Panc1 (cell line): ENCODE measurements around the gene REC114. TPM values are rescaled to one million over a fixed set of nuclear protein-coding genes. Genes with fewer than 3 reads are reported as not detected.

Experiments
- ATAC-seq: fragments of 200-7000 bp; cut with Tn5 transposase; 2 replicates; pipeline ENCODE4 v1.9.1; 2020; ENCODE audit warnings: mild to moderate bottlenecking, moderate library complexity
- BruUV-seq: library from RNA; stranded (reverse); fragments of 400-500 nt; replicated peaks from 2 replicates; lab custom pipeline; 2021; lab: Mats Ljungman, UMichigan
- CTCF ChIA-PET: fragments of 300-600 bp; sonication (Branson Sonifier 250); formaldehyde crosslinking; loops from one replicate; lab custom pipeline; 2022; ENCODE audit warnings: antibody characterized with exemption; lab: Charles Lee
- POLR2A ChIA-PET: fragments of 300-600 bp; sonication (Branson Sonifier 250); formaldehyde crosslinking; loops from one replicate; lab custom pipeline; 2022; ENCODE audit warnings: antibody characterized with exemption; lab: Charles Lee
- DNase-seq: peaks from one replicate; pipeline ENCODE4 v3.0.0-alpha.2; 2010; ENCODE audit warnings: low read depth, low spot score
- H3K27ac ChIP-seq: 2 replicates; pipeline ENCODE4 v1.5.1; 2011; ENCODE audit warnings: mild to moderate bottlenecking, low read length, inconsistent platforms
- H3K27me3 ChIP-seq: fragments of 200-500 bp; sonication (Bioruptor generic); 2 replicates; pipeline ENCODE4 v1.6.0; 2014; ENCODE audit warnings: low read length, inconsistent platforms; ENCODE audit not compliant: control insufficient read depth, insufficient read depth
- H3K36me3 ChIP-seq: fragments of 200-500 bp; sonication (Bioruptor generic); 2 replicates; pipeline ENCODE4 v1.5.1; 2014; ENCODE audit warnings: inconsistent platforms, mild to moderate bottlenecking, low read length, moderate library complexity; ENCODE audit not compliant: control insufficient read depth, insufficient read depth
- H3K4me1 ChIP-seq: 2 replicates; pipeline ENCODE4 v1.5.1; 2011; ENCODE audit warnings: inconsistent platforms, mild to moderate bottlenecking, low read length, moderate library complexity; ENCODE audit not compliant: control insufficient read depth, insufficient read depth
- H3K4me3 ChIP-seq, 2 experiments: 2 replicates each; pipeline ENCODE4 v1.5.1; 2011 to 2012; ENCODE audit warnings: low read depth in 2 of 2, low read length in 2 of 2, mild to moderate bottlenecking in 2 of 2, inconsistent platforms in 1 of 2, moderate library complexity in 1 of 2
- H3K9me3 ChIP-seq: fragments of 200-500 bp; sonication (Bioruptor generic); 2 replicates; pipeline ENCODE4 v1.5.1; 2014; ENCODE audit warnings: low read depth, mild to moderate bottlenecking, inconsistent platforms, low read length, moderate library complexity; ENCODE audit not compliant: control insufficient read depth, insufficient read depth
- POLR2AphosphoS5 ChIP-seq: IDR thresholded peaks from 2 replicates; pipeline ENCODE4 v1.6.1; 2012; ENCODE audit warnings: mild to moderate bottlenecking, low read depth, low read length, moderate library complexity
- SIN3A ChIP-seq: IDR thresholded peaks from 2 replicates; pipeline ENCODE4 v1.6.1; 2012; ENCODE audit warnings: low read depth, mild to moderate bottlenecking, low read length, moderate library complexity, borderline replicate concordance; ENCODE audit not compliant: insufficient read depth
- TCF7L2 ChIP-seq: IDR thresholded peaks from 2 replicates; pipeline ENCODE4 v1.6.1; 2011; ENCODE audit warnings: mild to moderate bottlenecking, low read depth, low read length, inconsistent platforms
- in situ Hi-C: cut with HindIII; loops from 2 replicates; pipeline ENCODE4 v1.10.0; 2016; ENCODE audit warnings: low sequenced_read_pairs, low pct_unique_long_range_greater_than_20kb
- intact Hi-C: fragments of 100-400 bp; cut with micrococcal nuclease; formaldehyde crosslinking; loops from one replicate; pipeline ENCODE4 v1.10.0; 2022; ENCODE audit not compliant: unreplicated experiment
- total RNA-seq: library from RNA; stranded (reverse); gene quantifications from one replicate; pipeline ENCODE4 v1.2.1, GENCODE V29; 2021; ENCODE audit not compliant: unreplicated experiment
- TF ChIP-seq, protein P1 (sequence below), 2 experiments: IDR thresholded peaks; 2 replicates each; pipeline ENCODE4 v1.6.1; 2011 to 2012; ENCODE audit warnings: low read depth in 2 of 2, control low read depth in 1 of 2, low read length in 1 of 2, mild to moderate bottlenecking in 1 of 2, moderate library complexity in 1 of 2; ENCODE audit not compliant: insufficient read depth in 1 of 2
- TF ChIP-seq, protein P2 (sequence below): fragments of 450-650 bp; IDR thresholded peaks from 2 replicates; pipeline ENCODE4 v1.5.1; 2017; ENCODE audit warnings: mild to moderate bottlenecking

The REC114 gene
- total RNA-seq, 1 experiment from 2014 or later, result not detected

DNA sequence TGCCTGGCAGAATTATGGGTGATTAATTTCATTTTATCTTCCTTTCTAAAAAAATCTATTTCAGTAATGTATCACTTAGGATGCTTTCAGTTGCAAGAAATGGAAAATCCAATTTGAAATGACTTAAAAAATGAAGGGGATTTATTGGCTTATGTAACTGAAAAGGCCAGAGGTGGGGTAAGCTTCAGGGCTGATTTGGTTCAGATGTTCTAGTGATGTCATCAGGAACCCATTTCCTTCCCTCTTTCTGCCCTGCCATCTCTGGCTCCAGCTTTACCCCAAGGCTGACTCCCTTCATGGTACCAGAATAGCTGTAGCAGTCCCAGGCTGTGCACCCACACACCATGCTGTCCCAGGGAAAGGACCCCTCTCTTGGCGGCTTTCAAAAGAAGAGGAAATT, 18.5 kb upstream of the REC114 start:
- no peaks in the 10 kb centered on the region for H3K36me3 ChIP-seq
- H3K27me3 ChIP-seq, result peaks cover 11% of the 10 kb centered on the region; the same call in 1 of the 2 replicates
- no peak overlapping the region for H3K27ac ChIP-seq
- in situ Hi-C loops, result no loop called here
- no peak for DNase-seq
- H3K4me1 ChIP-seq, result no peaks in the 10 kb centered on the region
- no TSS peak for BruUV-seq
- H3K9me3 ChIP-seq, result no peaks in the 10 kb centered on the region
- TF ChIP-seq, protein P1, sequence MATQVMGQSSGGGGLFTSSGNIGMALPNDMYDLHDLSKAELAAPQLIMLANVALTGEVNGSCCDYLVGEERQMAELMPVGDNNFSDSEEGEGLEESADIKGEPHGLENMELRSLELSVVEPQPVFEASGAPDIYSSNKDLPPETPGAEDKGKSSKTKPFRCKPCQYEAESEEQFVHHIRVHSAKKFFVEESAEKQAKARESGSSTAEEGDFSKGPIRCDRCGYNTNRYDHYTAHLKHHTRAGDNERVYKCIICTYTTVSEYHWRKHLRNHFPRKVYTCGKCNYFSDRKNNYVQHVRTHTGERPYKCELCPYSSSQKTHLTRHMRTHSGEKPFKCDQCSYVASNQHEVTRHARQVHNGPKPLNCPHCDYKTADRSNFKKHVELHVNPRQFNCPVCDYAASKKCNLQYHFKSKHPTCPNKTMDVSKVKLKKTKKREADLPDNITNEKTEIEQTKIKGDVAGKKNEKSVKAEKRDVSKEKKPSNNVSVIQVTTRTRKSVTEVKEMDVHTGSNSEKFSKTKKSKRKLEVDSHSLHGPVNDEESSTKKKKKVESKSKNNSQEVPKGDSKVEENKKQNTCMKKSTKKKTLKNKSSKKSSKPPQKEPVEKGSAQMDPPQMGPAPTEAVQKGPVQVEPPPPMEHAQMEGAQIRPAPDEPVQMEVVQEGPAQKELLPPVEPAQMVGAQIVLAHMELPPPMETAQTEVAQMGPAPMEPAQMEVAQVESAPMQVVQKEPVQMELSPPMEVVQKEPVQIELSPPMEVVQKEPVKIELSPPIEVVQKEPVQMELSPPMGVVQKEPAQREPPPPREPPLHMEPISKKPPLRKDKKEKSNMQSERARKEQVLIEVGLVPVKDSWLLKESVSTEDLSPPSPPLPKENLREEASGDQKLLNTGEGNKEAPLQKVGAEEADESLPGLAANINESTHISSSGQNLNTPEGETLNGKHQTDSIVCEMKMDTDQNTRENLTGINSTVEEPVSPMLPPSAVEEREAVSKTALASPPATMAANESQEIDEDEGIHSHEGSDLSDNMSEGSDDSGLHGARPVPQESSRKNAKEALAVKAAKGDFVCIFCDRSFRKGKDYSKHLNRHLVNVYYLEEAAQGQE (IDR thresholded peaks at IDR 0.05; ENCODE audit: insufficient read depth in 1 of 2, low read depth in 2 of 2, low read length in 1 of 2), result no peak
- no peak for TF ChIP-seq TCF7L2
- intact Hi-C loops, result no loop called here
- ChIA-PET POLR2A (no interaction called here), CTCF (no interaction called here)
- H3K4me3 ChIP-seq, result no peak overlapping the region
- ATAC-seq, result no peak

DNA sequence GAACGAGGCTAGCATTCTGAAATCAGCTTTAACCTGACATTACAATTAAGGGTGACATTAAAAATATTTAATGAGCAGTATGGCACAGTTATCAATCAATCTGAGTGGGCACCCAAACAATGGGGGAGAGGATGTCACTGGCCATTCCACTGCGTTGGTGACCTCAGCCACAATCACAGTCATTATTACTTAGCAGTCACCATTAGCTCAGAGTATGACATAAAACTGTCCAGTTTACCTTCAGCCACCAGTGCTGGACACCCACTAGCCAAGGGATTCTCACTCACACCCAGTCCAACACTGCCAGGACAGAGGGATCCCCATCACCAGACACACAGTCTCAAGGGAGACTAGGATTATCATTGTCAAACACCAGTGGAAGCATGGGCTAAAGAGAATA, 17.5 kb upstream of the REC114 start:
- no peak for DNase-seq
- no peaks in the 10 kb centered on the region for H3K36me3 ChIP-seq
- ATAC-seq, result no peak
- no peak overlapping the region for H3K4me3 ChIP-seq
- H3K9me3 ChIP-seq, result no peaks in the 10 kb centered on the region
- BruUV-seq, result no TSS peak
- H3K27ac ChIP-seq, result no peak overlapping the region
- no peaks in the 10 kb centered on the region for H3K4me1 ChIP-seq
- in situ Hi-C loops, result no loop called here
- ChIA-PET CTCF (no interaction called here), POLR2A (no interaction called here)
- intact Hi-C loops, result no loop called here
- peaks cover 16% of the 10 kb centered on the region for H3K27me3 ChIP-seq
- TF ChIP-seq, protein P1 (IDR thresholded peaks at IDR 0.05; ENCODE audit: insufficient read depth in 1 of 2, low read depth in 2 of 2, low read length in 1 of 2), result no peak
- TF ChIP-seq, protein P2, sequence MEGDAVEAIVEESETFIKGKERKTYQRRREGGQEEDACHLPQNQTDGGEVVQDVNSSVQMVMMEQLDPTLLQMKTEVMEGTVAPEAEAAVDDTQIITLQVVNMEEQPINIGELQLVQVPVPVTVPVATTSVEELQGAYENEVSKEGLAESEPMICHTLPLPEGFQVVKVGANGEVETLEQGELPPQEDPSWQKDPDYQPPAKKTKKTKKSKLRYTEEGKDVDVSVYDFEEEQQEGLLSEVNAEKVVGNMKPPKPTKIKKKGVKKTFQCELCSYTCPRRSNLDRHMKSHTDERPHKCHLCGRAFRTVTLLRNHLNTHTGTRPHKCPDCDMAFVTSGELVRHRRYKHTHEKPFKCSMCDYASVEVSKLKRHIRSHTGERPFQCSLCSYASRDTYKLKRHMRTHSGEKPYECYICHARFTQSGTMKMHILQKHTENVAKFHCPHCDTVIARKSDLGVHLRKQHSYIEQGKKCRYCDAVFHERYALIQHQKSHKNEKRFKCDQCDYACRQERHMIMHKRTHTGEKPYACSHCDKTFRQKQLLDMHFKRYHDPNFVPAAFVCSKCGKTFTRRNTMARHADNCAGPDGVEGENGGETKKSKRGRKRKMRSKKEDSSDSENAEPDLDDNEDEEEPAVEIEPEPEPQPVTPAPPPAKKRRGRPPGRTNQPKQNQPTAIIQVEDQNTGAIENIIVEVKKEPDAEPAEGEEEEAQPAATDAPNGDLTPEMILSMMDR, result no peak
- no peak for TF ChIP-seq POLR2AphosphoS5
- no peak for TF ChIP-seq TCF7L2
- no peak for TF ChIP-seq SIN3A
